Fibroblast of villous mesenchyme (primary cell): Measurements from ENCODE around the gene SLC4A4. TPM values are rescaled to one million over a fixed set of nuclear protein-coding genes. Genes with fewer than 3 reads are reported as not detected.

Experiments used
- DNase-seq: peaks from one replicate; pipeline ENCODE4 v3.0.0-alpha.2; 2010; ENCODE audit warnings: low read depth
- H3K4me3 ChIP-seq: 2 replicates; pipeline ENCODE4 v1.5.1; 2011; ENCODE audit warnings: low read depth, mild to moderate bottlenecking, low read length
- total RNA-seq: library from RNA; depleted of rRNA; stranded (reverse); fragments of >200 nt; gene quantifications from 2 replicates; pipeline ENCODE4 v1.2.3, GENCODE V29; 2012
- TF ChIP-seq, protein P1 (sequence below): IDR thresholded peaks from 2 replicates; pipeline ENCODE4 v1.5.1; 2012; ENCODE audit warnings: low read depth, mild to moderate bottlenecking, low read length; ENCODE audit not compliant: insufficient read depth

The SLC4A4 gene
- total RNA-seq, 1 donor, result 12.5 TPM

DNA sequence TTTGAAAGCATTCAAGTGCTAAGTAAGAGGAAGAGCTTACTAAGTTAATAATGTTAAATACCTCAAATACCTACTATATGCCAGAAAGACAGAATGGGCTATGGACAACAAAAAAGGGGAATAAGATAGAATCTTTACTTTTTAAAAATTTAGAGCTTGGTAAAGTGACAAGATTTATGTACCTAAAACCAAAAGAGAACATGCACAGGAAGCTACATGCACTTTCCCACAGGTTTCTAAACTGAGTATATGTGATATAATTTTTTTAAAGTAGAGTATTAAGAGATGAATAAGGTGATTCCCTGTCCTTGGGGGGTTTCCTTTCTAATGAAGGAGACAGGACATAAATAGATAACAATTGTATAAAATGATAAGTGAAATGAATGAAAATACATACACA lies 30.7 kb downstream of the SLC4A4 start:
- TF ChIP-seq, protein P1, sequence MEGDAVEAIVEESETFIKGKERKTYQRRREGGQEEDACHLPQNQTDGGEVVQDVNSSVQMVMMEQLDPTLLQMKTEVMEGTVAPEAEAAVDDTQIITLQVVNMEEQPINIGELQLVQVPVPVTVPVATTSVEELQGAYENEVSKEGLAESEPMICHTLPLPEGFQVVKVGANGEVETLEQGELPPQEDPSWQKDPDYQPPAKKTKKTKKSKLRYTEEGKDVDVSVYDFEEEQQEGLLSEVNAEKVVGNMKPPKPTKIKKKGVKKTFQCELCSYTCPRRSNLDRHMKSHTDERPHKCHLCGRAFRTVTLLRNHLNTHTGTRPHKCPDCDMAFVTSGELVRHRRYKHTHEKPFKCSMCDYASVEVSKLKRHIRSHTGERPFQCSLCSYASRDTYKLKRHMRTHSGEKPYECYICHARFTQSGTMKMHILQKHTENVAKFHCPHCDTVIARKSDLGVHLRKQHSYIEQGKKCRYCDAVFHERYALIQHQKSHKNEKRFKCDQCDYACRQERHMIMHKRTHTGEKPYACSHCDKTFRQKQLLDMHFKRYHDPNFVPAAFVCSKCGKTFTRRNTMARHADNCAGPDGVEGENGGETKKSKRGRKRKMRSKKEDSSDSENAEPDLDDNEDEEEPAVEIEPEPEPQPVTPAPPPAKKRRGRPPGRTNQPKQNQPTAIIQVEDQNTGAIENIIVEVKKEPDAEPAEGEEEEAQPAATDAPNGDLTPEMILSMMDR, result no peak
- no peak for DNase-seq
- no peak overlapping the region for H3K4me3 ChIP-seq

DNA sequence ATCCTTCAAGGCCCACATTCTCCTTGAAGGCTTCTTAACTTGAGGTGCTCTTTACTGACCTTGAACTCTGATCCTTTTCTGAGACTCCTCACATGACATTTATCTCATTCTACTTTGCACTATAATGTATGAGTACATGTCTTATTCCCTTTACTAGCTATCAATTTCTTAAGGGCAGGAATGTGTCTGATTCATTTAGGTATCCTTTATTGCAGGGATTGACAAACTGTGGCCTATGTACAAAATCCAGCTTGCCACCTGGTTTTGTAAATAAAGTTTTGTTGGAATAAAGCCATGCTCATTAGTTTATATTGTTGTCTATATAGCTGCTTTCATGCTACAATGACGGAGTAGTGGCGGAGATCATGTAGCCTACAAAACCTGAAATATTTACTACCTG lies 36.7 kb downstream of the SLC4A4 start:
- DNase-seq, result no peak
- TF ChIP-seq, protein P1, result no peak

DNA sequence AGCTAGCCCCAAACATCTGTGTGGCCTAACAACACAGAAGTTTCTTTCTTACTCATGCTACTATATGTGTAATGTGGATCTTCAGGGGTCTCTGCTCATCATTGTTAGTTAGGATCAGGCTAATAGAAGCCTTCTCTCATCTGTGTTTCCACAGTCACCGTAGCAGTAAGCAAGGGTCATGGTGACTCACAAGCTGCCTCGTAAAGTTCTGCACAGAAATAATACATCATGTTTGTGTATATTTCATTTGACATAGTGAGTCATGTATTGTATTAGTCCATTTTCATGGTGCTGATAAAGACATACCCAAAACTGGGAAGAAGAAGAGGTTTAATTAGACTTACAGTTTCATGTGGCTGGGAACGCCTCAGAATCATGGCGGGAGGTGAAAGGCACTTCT lies 38.7 kb downstream of the SLC4A4 start:
- DNase-seq, result peak; percentile 67
- TF ChIP-seq, protein P1, result no peak
- H3K4me3 ChIP-seq, result no peak overlapping the region

More for the DNA sequence above, 36.7 kb downstream of the SLC4A4 start:
- no peak overlapping the region for H3K4me3 ChIP-seq

DNA sequence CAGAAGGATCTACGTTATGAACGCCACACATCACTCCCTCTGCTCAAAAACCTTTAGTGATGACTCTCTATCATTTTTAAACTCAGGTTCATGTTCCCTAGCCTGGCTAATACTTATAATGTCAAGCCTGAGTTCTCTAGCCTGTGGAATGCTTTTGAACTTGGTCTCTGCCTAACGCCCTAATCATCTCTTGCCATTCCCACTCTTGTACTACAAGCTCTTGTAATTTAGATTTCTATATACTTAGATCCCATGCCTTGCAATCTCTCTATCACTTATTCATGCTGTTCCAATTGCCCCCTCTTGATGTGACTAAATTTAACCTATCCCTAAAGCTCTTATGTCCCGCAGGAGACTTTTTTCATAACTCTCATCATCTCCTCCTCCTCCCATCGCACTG lies 40.3 kb downstream of the SLC4A4 start:
- no peak overlapping the region for H3K4me3 ChIP-seq
- TF ChIP-seq, protein P1, result no peak
- DNase-seq, result no peak

DNA sequence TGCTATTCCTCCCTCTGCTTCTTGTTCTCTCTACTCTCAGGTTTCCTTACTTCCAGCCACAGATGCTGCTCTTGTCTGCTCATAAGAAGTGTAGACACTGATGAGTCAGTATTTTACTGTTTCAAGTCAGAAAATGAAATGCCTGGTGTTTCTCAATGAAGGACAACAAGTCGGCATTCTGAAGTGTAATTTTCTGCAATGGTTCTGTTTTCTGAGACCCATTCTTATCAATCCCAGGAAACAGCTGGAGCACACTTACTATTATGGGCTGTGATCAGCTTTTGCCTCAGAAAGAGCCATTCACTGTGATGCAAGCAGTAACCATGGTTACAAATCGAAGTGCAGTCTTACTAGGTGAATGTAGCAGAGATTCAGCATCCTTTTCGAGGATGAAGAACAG lies 42.0 kb downstream of the SLC4A4 start:
- DNase-seq, result peak; percentile 66
- TF ChIP-seq, protein P1, result no peak
- no peak overlapping the region for H3K4me3 ChIP-seq

DNA sequence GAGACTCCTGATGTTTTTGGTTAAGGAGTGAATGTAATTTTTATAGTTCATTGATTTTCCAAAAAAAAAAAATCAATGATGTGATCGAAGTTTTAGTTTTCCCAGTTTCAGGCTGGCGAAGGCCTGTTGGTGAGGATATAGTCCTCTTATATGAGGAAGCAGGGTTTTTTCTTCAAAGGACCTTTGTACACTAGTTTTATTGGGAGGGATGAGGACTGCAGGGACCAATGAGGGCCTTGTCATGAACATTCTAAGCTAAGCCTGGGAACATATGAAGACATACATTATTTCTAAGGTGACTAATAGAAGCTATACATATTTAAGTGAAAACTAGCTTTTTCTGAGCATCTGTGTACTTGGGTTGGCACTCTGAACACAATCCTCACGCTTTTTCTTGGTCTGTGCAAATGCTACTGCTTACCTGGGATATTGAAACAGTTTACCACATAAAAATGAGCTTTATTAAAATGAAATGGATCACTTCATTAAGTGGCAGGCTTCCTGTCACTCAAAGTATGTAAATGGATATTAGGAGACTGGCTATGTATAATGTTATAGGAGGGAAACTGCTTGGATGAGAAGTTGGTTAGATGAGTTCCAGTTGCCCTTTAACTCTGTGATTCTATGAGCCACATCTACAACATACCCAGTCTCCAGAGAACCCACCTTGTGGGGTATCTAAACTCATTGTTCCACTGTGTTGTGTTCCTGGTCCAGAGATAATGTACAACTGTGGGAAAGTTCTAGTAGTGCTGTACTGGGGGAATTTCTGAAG lies 43.5 kb downstream of the SLC4A4 start:
- DNase-seq, result no peak
- no peak overlapping the region for H3K4me3 ChIP-seq
- TF ChIP-seq, protein P1, result no peak

DNA sequence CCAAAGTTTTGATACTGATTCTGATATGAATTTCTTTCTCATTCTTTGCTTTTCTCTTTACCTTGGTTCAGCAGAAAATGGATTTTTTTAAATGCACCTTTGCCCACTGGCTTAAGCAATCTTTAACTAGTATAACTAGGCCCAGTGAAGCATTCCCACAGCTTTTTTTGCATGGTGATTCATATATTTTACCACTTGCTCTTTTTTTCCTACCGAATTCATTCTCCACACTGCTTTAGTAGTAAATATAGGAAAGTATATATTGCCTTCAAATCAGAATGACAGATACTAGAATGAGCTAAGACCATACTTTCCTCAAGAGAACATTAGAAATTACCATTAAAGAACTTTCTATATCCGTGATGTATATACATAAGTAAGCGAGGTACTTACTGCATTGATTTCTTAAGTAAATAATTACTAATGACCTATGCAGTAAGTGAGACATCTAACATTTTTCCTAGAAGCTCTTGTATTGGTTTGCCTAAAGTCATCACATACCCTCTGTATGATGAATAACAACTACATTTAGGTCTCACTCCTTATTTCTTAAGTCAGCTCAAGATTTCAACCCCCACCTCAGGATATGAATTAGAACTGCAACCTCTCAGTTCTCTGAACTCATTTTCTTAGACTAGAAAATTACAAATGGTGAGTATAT lies 44.2 kb downstream of the SLC4A4 start:
- H3K4me3 ChIP-seq, result no peak overlapping the region
- TF ChIP-seq, protein P1, result no peak
- DNase-seq, result no peak
